Measurements from ENCODE around the gene TAPT1.
A peak's percentile ranks its signal among the peaks of the same experiment; 100 is the strongest.
"Not testable (repeated sequence)": the region's sequence is repeated elsewhere in the genome, so short reads cannot be mapped to it uniquely, and the experiment has no call there.

Gene TAPT1

GRCh38 chr4:16225863-16226815 is at the start of gene TAPT1:
TAPT1 (minus strand) TSS chr4:16226471; CDS start chr4:16226457, 14 bp downstream.
- peak; percentile 8 for DNase-seq

DNA sequence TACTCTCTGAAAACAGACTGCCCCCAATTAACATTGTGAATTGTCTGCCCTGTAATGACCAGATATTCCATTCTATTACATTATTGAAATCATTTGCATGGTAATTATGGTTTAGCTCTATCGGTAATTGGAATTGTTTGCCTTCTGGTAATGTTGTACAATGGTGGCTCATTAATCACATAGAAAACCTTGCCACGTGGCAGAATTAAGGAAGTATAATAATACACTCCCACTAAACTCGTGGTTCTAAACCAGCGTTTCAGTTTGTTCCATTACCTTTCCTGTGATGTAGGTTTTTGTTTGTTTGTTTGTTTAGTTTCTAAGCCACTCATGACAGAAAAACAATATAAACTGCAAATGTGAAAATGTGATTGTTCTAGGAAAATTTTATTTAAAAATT is 45.1 kb upstream of the TAPT1 start:
- no peak for DNase-seq

- DNase-seq = no peak
Observed at GRCh38 chr4:16270454-16271328, 44.4 kb upstream of the TAPT1 start.

- DNase-seq = not testable (repeated sequence)
Observed at GRCh38 chr4:16269742-16270453, 43.6 kb upstream of the TAPT1 start.

DNA sequence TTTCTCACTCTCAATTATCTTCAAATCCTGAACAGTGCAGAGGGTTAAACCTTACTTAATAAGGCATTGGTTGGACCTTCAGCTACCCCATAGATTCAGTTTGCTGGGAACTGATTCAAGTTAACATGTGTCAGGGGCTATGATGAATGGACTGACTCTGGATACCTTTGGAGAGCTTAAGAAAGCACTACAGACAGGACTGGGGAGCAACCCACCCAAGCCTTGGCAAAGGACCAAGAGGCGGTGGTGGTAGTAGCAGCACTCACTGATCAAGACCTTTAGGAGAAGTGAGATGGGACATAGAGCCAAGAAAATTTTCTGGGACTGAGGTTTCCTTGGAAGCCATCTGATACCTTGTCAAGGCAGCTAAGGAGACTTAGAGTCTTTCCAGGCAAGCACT is 43.0 kb upstream of the TAPT1 start:
- no peak for DNase-seq

- no peak for DNase-seq
Observed at GRCh38 chr4:16268290-16268689, 42.0 kb upstream of the TAPT1 start.

GRCh38 chr4:16267639-16268038 is 41.4 kb upstream of the TAPT1 start:
- DNase-seq = no peak

DNA sequence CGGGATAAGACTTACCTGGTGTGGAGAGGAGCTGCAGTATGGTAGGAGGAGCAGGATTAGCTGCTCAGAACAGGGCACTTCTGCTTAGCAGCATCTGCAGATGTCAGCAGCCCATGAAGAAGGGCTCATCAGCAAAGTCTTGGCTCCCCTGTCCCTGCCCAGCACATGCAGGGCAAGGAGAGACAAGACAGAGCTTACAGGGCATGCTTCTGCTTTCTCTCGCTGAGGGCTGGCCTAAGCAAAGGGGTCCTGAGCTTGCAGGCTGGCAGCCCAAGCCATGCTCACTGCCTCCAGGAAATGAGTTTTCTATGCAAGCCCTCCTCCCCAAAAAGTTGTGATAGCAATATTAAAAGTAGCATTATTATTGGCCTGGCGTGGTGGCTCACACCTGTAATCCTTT is 39.5 kb upstream of the TAPT1 start:
- no peak for DNase-seq

DNA sequence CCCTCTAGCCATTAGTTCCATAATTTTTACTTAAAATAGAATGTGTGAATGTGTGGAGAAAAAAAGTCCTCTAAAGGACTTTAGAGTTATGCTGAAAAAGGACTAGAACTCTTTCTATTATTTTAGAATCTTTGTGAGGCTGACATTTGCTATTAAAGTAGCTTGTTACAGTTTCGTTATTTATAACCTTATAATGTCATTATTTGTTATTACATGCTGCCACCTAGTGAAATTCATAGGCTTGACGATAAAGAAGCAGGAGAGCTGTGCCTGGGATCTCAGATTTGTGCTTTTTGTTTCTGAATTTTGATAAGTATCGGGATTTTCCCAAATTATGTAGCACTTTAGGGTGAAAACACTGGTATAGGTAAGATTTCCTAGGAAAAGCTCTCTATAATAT is 38.5 kb upstream of the TAPT1 start:
- DNase-seq = no peak

DNA sequence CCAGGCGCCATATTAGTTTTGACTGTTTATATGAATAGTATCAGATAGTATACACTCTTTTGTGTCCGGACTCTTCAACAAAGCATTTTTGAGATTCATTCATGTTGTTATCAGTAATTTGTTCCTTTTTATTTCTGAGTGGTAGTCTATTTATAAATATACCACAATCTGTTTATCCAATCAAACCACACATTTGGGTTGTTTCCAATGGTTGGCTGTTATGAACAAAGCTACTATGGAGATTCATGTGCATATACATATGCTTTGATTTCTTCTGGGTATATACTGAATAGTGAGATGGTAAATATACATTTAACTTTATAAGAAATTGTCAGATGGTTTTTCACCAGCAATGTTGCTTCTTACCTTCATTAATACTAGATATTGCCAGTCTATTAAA is 36.8 kb upstream of the TAPT1 start:
- DNase-seq = no peak

DNA sequence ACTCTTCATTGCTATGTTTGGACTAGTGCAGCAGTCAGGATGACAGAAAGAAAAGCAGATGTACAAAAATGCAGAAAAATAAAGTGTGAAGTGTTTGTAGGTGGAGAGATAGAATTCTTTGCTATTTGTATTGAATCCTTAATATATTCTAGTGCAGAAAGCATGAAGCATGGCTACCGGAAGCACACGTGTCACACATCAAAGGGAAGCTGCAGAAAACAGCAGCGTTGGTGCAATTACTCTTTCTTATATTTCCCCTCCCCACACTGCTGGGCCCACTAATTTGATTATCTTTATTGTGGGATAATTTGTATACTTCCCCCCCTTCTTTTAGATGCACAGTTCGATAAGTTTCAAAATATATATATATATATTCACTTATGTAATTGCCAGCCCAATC is 35.9 kb upstream of the TAPT1 start:
- no peak for DNase-seq

DNA sequence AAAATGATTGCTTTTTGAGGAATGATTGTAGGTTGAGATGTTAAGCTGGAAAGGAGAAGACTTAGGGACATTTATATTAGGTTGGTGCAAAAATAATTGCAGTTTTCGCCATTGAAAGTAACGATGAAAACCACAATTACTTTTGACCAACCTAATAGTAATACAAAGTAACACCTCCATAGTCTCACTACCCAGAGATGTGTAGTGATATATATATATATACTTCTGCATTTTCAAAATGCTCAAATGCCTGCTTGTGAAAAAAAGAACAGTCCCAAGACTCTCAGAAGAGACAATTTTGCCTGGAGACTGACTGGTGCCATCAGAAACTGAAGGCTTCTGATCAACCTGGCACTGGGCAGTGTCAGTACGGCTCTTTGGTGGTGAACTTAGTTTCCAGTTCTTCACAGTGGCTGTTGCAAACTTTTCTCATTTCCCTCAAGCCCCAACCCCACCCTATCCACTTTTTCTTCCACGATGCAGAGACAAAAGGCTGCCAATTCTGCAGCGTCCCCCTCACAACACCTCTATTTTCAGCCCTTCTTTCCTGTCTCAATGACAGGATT is 35.1 kb upstream of the TAPT1 start:
- no peak for DNase-seq

DNA sequence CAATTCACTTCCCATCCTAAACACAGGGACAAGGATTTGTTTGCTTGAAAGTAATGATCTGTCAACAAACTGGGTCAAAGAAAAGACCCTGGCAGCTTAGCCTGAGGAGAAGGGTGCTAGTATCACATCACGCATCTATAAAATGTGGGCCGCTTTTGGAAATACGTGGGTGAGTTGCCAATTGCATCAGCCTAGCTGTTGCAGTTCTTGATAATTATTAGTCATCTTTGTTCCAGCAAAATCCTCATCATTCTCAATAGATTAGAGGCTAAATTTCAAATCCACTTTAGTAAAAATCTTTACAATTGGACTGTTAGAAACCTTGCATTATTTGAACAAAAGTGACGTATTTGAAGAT is 33.6 kb upstream of the TAPT1 start:
- DNase-seq = no peak

DNA sequence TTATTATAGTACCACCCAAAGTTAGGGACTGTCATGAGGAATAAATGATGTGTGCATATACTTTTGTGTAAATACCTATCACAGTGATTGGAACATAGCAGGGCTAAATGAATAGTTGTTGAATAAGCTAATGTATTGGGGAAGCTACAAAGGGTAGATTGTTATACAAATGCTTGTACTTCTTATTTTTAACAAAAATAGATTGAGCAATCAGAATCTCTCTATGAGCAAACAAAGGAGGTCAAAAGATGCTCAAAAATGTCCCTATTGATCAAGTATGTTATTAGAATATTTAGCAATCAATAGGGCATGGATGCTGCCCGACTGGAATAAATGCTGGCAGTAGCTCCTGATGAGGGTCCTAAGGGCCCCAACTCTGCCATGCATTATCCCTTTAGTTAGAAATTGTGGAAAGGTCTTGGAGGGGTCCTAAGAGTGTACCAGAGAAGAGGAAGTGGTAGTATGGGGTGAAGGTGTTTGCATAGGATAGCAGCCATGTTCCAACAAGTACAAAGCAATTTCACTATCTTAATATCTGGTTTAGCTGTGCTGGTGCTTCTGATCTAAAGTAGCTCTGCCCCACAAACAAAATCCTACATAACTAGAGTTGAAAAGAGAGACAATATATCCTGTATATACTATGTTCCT is 33.1 kb upstream of the TAPT1 start:
- DNase-seq = no peak

GRCh38 chr4:16257611-16258010 is 31.3 kb upstream of the TAPT1 start:
- no peak for DNase-seq

- no peak for DNase-seq
Observed at GRCh38 chr4:16256343-16256742, 30.1 kb upstream of the TAPT1 start.

- DNase-seq = no peak
Observed at GRCh38 chr4:16255730-16256129, 29.5 kb upstream of the TAPT1 start.

DNA sequence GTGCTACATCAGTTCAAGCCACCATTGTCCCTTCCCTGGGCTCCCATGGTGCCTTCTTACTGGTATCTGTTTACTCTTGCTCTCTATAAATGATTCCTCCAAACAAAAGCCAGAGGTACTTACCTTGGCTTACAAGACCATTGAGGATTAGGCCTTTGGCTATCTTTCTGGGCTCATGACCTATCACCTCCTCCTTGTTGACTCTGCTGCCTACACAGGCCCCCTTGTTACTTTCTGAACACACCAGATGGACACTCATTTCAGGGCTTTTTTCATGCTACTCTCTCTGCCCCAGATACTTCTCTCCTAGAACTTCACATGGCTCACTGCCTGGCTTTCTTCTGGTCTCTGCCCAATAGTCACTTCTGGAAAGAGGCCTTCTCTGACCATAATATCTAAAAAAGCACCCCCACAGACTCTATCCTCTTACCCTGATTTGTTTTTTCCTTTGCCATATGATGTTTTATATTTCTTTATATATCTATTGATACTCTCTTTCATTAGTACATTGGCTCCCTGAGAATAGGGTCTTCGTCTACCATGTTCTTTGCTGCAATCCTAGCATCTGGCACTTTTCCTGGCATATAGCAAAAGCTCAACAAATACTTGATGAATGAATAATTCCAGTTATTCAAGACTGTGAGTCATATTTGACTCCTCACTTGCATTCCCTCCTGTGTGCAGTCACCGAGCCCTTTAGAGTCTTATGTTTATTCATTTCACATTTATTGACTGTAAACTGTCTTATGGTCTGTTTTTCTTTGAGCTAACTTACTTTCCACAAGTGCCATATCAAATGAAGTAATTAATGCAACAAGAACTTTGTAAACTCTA is 27.1 kb upstream of the TAPT1 start:
- no peak for DNase-seq

DNA sequence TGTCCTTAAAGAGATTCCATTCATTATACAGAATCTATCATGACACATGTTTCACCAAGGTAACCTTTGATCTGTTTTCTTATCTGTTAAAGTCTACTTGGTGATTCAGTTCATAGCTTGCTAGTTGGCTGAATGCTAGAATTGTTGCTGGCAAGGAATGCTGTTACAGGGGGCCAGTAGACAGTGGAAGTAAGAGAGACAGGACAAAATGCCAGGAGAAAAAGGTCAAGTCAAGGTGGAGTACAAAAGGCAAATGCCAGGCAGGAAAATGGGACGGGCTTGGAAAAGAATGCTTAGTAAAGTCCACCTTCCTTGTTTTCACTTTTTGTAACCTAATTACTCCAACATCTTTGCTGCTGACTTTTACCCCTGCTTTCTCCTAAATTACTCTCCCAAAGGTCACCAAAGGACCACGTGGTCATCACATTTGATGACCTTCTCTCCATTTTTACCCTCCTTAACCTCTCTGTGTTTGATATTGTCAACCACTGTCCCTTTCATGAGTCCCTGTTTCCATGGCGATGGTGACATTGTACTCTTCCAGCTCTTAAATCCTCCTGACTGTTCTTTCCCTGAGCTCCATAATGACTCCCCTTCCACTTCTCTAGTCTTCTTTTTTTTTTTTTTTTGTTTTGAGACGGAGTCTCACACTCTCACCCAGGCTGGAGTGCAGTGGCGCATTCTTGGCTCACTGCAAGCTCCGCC is 24.5 kb upstream of the TAPT1 start:
- DNase-seq = no peak

DNA sequence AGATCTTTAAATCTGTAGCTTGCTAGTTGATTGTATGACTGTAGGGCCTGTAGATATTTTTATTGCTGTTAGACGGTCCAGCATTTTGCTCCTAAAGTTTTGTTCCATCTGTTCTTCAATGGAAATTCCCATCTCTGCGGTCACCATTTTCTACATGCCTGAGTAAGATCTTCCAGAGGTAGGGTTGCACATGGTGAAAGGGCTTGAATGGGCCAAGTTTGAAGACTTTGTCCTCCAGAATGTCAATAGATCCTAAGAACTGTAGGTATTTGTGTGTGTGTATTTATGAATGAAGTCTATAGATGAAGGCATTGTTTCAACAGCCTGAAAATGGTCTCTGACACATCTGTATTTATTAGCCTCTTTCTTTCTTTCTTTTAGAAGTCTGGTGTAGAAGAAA is 22.3 kb upstream of the TAPT1 start:
- DNase-seq = no peak

DNA sequence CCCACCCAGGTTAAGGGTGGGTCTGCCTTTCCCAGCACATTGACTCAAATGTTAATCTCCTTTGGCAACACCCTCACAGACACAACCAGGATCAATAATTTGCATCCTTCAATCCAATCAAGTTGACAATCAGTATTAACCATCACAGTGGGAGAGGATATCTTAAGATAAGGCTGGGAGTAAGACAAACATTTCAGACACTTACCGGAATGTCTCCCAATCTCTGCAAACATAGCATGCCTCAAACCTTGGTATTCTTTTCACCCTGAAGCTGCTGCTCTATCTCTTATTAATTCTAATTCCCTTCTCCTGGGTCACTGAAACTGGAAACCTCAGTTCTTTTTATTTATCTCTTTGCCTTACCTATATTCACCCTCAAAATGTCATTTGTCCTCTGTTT is 19.0 kb upstream of the TAPT1 start:
- DNase-seq = no peak
